C1 segment of cervical spinal cord (tissue), 14 donors: ENCODE results near the gene NFIA.

Experiments used
- DNase-seq, 14 donors: peaks; one replicate each; lab custom pipeline; 2025; lab: John Stamatoyannopoulos, UW

The NFIA gene

DNA sequence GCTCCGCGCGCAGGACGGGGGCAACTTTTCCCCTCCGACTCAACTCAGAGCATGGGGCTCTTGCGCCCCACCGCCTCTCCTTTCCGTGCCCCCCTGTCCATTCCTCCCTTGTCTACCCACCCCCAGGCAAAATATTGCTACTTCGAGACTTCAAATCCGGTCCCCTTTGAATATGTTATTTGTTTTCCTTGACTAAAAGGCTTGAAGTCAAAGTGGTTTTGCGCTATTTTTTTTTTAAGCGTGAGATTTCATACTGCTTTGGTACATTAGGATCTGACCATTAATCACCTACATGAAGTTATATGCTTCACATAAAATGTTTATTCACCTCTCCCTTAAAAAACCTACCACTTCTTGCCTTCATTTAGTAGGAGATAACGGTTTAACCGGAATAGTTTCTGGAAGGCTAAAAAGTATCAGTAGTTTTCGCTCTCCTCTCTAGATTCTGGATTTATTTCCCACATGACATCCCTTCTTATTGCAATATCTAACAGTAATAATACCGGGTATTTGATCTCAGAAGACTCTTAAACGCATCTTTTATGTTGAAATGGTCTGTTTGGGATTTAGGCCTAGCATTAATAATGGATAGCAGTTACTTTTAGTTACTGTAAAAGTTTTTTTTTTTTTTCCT is 1.6 kb downstream of the NFIA start:
- no peak for DNase-seq

DNA sequence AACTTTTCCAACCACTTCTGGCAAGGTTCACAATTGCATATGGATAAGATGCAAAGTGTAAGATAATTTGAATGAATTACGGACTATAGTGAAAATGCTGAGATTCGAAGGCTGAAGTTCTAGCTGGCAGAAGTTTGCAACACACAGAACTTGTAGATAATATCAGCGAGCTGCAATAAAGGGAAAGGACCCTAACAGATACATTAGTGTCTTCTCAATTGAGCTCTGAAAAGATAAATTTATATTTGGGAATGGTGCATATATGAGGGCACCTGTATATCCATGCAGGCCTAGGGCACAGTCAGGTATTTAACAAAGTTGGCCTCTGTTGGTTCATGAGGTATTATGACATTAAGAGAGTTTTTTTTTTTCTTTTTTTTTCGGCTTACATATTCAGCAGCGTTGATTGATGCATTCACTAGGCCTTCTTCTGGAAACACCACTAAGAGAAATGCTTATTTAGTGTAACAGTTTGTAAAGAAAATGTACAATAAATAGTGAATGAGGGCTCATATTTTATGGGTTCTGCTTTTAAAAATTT is 2.2 kb downstream of the NFIA start:
- DNase-seq = no peak

DNA sequence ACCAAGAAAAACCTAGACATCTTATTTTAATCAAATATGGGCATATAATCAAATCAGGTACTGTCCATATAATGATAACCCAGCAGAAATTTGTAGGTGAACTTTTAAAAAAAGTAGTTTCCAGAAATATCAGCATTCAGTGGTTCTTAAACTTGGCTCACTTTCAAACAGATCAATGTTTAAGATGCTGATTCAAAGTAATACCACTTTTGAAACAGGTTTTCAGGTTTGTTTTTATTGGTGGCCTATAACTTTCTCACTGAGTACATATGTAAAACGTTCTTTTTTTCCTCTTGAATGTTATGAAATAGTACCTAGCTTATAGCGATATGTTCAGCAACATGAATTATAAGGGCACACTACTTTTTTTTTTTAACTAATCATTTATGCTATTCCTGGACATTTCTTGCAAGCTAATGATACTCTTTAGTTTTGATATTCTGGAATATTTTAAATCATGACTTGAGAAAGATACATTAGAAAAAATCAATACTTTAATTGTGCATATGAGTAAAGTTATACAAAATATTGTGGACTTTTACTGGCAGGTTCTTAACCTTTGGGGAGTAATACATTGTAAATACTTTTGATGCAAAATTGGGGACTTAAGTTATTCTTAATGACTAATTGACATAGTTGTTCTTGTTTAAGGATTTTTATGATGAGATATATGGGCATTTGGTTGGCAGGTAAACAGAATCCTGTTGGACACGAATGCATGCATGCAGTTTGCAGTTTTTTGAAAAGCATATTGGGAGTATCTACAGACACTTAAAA is 3.0 kb downstream of the NFIA start:
- no peak for DNase-seq

DNA sequence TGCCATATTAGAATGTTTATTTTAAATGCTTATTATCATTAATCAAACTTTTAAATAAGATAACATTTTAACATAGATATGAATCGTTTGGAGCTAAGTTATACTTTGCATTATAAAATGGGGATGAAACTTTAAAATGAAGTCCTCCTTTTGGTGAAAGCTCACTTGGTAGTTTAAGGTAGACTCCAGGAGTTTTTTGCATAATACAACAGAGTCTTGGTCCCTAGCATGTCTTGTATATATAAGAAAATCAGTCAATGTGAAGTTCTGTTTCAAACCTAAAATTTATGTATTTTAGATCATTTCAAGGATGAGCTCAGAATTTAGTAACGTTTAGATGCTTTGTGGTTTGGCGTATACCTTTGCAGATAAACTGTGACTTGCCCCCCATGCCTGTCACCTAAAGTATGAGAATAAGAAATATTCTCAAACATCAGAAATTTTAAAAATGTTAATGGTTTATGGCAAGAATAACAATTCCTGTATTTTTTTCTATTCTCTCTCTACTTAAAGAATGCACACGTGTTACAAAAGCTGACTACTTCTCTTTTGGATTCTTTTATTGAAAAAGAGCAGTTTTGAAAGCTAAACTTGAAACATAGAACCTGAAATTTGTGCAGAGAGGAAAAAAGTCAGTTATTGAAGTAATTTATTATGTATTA is 3.8 kb downstream of the NFIA start:
- DNase-seq = no peak

DNA sequence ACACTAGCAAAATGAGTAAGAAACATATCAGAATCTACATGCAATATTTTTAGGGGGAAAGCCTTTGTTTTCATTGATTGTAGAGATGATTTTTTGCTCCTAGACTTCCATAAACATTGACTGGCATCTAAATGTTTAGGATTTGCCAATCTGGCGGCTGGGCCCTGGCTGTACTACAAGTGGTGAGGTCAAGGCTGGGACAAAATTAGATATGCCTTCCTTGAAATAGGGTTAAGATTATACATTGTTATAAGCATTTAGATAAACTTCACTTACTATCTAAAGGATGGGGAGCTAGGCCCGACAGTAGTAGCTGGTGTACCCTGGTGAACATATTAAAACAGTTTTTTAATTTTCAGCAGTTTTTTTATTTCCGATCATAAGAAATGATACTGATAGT is 5.2 kb downstream of the NFIA start:
- DNase-seq = peak in 1 of 14 donors; percentile 66

DNA sequence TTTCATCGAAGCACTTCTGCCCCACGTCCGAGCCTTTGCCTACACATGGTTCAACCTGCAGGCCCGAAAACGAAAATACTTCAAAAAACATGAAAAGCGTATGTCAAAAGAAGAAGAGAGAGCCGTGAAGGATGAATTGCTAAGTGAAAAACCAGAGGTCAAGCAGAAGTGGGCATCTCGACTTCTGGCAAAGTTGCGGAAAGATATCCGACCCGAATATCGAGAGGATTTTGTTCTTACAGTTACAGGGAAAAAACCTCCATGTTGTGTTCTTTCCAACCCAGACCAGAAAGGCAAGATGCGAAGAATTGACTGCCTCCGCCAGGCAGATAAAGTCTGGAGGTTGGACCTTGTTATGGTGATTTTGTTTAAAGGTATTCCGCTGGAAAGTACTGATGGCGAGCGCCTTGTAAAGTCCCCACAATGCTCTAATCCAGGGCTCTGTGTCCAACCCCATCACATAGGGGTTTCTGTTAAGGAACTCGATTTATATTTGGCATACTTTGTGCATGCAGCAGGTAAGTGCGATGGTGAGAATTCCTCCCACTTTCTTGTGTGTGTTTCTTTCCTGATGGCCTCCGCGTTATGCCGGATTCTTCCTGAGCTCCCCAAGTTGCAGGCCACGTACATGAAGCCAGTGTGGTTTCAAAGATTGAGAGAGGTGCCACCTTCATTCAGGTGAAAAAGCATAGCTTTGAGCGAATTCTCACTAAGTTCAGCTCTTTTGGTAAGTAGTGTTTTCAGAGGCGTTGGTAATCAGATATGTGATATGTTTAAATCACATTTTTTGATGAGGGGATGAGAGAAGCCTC is 6.0 kb downstream of the NFIA start:
- DNase-seq = peak in 9 of 14 donors; percentile 6 to 31 (median 20)

DNA sequence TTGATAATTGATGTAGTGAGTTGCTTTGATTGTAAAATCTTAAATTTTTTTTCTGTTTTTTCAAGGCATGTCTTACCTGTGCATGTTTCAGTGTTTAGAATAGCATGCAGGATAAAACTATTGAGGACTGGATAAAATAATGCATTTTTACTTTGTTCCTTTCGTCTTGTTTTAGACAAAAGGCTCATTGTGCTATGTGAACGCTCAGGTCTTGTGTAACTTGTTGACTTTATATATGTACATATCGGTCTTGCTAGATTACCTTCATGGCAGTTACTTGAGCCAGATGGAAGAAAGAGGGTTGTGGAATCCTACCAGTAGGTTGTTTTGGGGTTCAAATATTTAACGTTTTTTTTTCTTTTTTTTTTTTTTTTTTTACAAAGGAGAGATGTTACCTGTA is 7.0 kb downstream of the NFIA start:
- no peak for DNase-seq

DNA sequence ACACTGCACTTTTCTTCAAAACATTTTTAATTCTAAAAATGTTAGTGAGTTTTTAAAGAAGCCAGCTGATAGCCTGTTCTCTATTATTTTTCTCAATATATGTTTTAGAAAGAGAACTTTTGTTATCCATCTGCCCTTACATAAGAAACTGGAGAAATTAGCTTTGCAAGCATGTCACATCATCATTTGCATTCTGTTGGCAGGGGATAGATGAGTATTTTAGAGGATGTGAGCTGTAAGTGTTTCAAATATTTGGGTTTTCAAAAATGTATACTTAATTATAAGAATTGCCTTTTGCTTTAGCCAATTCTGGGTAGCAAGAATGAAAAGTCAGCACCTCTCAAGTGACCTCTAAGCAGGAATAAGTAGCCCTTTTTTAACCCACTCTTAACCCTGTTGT is 7.4 kb downstream of the NFIA start:
- DNase-seq = no peak

DNA sequence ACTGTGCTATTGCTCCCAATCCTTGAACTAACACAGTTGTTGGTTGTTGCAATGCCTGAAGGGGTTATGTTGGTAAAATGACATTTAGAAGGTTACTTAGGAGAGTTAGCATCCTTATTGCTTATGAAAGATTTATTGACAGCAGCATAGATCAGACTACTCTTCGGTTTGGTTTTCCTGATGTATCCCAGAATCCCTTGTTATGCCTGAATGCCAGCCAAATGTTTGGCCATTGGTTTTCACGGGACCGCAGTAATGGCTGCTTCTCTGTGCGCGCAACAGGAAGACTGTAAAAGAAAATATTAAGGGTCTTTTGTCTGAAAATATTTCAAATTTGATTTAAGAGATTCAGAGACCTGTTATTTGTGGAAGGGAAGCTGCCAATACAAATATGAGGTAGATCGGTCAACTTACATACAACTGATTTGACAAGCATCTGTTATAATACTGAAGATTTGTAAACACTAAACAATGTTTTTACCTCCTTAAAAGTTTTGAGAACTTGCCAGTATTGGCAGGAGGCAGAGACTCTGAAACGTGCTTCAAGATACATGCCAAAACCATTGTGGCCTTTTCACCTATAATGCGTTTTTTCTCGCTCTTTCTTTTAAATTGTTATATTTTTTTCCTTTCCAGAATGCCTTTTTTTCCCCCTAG is 8.3 kb downstream of the NFIA start:
- peak in 3 of 14 donors; percentile 20 to 59 (median 47) for DNase-seq

DNA sequence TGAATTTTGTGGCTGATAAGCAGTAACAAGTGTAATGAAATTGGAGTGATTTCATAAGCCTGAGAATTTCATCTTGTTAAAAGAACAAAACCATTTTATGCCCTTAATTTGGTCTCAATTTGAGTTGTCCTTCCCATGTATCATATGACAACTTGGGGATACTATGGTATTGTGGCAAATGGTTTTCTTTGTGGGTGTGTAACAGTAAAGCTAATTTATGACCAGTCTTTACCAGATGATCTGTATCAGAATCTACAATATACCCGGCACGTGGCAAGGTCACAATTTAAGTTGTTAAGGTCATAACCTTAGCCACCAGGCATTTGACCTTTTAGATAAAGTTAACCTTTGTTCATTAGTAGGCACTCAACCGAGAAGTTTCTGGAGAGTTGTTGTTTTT is 9.1 kb downstream of the NFIA start:
- DNase-seq = no peak

DNA sequence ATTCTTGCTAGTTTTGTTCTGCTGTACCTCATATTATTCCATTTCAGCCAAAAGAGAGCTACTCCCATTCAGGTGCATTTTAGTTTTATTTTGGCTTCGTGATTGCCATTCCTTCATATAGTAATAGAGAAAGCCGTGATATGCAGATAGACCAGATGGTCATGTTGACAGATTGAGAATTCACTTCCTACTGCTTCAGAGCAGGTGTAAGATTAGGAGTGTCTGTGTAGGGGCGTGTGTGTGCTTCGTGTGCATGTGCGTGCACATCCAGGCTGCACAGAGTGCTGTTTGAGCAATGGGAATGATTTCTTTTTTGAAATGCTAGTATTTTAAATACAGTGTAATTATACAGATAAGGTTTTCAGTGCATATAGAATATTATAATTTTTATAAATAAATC is 10.3 kb downstream of the NFIA start:
- peak in 1 of 14 donors; percentile 87 for DNase-seq

DNA sequence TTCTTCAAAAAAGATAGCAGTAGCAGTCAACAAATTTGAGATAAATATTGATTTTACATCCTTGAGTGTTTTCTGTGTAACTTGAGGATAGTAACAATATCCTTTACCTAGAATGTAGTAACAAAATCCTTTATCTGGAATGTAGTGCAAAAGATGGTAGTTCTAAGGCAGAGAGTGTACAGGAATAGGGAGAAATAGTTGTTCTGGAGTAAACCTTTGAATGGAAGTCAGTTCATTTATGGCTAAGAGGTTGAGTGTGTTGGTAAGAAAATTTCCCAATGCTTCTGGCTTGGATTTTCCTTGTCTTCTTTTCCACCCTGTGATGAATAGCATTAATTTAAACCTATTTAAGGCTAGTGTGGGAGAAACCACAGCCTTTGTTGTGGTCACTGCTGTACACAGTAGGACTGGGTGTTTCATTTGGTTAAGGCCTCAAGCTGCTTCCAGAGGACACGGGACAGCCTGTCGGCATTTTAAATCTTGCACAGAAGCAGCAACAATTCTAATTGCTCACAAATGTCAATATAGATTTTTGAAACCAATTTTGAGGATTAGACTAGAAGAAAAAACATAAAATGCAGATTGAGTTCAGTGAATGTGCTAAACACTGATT is 11.3 kb downstream of the NFIA start:
- DNase-seq = no peak

DNA sequence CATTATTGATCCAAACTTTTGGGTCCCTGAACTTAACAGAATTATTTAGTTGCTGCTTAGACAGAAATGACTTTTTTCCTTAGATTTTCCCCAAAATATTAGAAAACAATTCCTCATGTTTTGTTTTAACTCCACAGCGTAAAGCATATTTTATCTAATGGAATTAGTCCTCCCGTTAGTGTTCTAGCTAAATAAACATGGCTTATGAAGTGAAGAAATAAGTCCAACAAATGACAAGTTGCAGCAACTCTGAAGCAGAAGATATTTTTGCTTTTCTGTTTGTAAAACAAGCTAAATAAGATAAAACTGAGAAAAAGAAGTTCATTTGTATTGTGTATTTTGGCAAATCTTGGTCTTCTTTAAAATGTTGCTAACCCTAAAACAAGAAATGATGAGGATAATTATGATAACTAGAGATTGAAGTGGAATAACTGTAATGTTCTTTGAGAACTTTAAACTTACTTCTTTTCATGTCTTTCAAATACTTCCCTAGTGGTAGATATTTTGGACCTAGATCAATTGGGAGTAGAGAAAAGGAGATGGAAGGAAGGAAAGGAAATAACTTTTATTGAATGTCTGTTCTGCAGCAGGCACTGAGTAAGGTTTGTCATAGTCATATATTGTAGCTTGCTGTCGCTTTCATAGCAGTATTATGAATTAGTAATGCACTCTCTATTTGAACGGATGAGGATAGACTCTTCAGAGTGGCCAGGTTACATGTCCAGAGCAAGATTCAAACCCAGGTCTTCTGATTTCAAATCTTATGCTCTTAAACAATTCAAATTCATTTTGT is 12.5 kb downstream of the NFIA start:
- no peak for DNase-seq

DNA sequence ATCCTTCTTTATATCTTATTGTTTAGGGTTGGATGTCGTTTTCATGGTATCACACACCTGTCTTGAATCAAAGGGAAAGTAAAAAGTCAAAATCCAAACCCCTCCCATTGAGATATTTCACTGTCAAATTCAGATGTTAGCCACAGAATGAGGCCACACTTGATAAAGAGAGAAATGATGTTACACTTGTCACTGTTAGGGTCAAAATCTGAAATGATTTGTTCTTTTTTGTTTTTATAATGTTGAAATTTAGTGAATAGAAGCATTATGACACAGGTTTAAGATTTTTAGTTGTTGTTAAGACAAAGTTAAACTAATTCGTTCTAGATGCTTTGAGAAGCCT is 13.1 kb downstream of the NFIA start:
- DNase-seq = no peak

DNA sequence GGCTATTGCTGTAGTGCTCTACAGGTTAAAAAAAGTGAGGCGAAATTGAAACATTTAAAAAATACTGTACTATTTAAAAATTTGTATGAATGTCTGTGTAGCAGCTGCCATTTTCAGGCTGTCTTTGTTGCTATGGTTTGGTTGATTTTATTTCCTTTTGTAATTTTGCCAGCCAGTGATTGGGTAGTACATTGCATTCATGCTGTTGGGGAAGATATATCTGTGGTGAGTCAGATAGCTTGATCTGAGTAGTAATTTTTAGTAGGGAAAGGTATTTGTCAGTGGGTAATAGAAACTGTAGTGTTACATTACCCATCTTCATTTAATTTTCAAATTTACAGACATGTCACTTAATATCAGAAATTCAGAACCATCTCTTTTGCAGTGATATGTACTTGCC is 15.0 kb downstream of the NFIA start:
- no peak for DNase-seq

DNA sequence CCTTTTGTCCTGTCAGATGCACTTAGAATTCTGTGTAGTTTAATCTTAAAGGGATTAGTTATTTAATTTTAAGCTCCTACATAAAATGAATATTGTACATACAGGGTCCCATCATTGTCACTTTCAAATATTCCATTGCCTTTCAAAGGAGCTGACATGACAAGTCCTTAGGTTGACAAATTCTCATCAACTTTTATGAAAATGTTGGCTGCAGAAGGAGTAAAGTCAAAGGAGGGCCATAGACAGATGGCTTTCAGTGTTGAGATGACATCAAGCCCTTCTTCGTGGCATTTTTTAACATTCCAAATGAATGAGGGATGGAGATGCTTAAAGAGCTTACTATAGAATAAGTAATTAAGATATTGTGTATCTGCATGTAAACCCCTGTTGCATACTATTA is 15.4 kb downstream of the NFIA start:
- no peak for DNase-seq

DNA sequence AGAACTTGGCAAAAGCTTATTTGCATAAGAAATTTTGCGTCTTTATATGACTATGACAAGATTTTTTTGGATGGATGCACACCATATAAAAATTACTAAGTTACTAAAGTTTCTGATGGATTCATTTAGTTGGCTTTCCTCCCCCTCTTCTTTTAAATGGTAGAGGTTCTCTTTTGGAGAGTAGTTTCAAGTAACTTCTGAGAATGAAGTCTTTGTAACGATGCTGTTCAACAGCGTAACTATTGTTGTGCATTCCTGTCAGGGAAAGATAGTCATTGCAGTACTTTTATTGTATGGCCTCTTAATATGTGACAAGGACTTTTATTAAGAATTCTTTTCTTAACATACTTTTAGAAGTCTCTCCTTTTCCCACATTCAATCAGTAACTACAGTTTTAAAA is 16.0 kb downstream of the NFIA start:
- DNase-seq = no peak

DNA sequence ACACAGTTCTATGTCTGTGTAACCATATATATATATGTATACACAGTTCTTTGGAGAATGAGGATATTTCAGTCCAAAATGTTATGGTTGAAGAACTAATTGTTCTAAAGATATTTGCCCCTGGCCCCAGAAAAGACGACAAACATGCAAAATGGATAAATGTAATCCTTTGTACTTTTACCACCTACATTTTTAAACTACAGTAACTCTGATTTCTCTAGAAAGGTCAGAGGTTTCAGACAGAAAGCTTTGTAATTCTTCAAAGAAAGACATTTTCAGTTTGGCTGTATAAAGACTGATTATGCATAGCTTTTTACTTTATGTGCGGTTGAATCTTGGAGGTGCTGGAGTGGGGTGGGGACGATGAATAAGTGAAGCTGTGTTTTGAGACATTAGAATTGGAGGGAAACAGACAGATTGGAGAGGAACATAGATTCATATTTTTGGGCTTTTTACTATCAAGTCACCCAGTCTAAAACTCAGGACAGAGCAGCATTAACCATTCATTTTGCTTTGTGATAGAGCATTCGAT is 16.6 kb downstream of the NFIA start:
- DNase-seq = no peak

DNA sequence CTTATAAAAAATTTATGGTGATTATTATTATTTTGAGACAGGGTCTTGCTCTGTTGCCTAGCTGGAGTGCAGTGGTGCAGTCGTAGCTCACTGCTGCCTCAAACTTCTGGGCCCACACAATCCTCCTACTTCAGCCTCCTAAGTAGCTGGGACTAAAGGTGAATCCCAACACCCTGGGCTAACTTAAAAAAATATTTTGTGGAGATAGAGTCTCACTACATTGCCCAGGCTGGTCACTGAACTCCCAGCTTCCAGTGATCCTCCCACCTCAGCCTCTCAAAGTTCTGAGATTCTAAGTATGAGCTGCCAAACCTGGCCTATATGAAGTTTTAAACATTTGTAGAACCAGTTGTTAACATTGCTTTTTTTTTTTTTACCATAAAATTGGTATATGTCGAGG is 18.2 kb downstream of the NFIA start:
- DNase-seq = no peak

DNA sequence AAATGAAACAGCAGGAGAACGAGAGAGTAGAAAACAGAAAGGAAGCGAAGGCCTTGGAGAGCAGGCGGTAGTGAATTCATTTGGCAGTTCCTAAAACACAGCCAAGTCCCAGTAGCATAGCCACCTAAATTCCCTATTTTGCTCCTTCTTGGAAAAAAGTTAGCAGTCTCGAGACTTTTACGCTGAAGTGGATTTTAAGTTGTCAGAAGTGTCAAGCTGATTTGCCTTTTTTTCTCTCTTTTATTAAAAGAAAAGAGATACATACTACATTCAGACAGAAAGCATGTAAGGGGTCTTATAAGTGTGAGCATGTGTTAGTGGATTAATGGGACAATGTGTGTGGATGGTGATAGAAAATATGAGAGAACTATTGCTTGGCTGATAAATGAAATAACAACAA is 19.2 kb downstream of the NFIA start:
- DNase-seq = no peak
